Endothelial cell (in vitro differentiated cells): Measurements from ENCODE around the gene ANTKMT. TPM values are rescaled to one million over a fixed set of nuclear protein-coding genes. Genes with fewer than 3 reads are reported as not detected.

Experiments used
- DNase-seq: peaks from one replicate; pipeline ENCODE4 v3.0.0; 2021; ENCODE audit warnings: low spot score
- H3K27ac Mint-ChIP-seq: one replicate; pipeline ENCODE4 v1.8.0; 2021; ENCODE audit warnings: mixed read lengths, inconsistent platforms; ENCODE audit not compliant: unreplicated experiment
- H3K27me3 Mint-ChIP-seq: one replicate; pipeline ENCODE4 v1.8.0; 2021; ENCODE audit warnings: mild to moderate bottlenecking, moderate library complexity, mixed read lengths, inconsistent platforms; ENCODE audit not compliant: unreplicated experiment
- H3K36me3 Mint-ChIP-seq: one replicate; pipeline ENCODE4 v1.8.0; 2021; ENCODE audit warnings: mild to moderate bottlenecking, low read depth, mixed read lengths, inconsistent platforms; ENCODE audit not compliant: unreplicated experiment
- H3K4me1 Mint-ChIP-seq: one replicate; pipeline ENCODE4 v1.8.0; 2021; ENCODE audit warnings: mild to moderate bottlenecking, mixed read lengths, inconsistent platforms; ENCODE audit not compliant: unreplicated experiment
- H3K4me3 Mint-ChIP-seq: one replicate; pipeline ENCODE4 v1.8.0; 2021; ENCODE audit warnings: mild to moderate bottlenecking, mixed read lengths, inconsistent platforms; ENCODE audit not compliant: unreplicated experiment
- H3K9me3 Mint-ChIP-seq: one replicate; pipeline ENCODE4 v1.8.0; 2021; ENCODE audit warnings: mixed read lengths, inconsistent platforms; ENCODE audit not compliant: unreplicated experiment
- total RNA-seq: library from RNA; stranded (reverse); fragmentation: NEBNext Ultra II Directional; extraction: Animal tissue kit (Norgen Biotek cat#: 25700); gene quantifications from one replicate; pipeline ENCODE4 v1.2.1, GENCODE V29; 2021; ENCODE audit not compliant: unreplicated experiment
- TF ChIP-seq, protein P1 (sequence below): fragments of 200-600 bp; sonication (generic); IDR thresholded peaks from one replicate; pipeline ENCODE4 v1.5.0; 2021; ENCODE audit warnings: antibody characterized with exemption; ENCODE audit not compliant: unreplicated experiment

ANTKMT gene
- total RNA-seq, 1 donor from 2014 or later, result 11.1 TPM

- Mint-ChIP-seq H3K36me3 (no peaks in the 10 kb centered on the region), H3K4me3 (no peak overlapping the region)
- DNase-seq, result no peak
These were observed 26.6 kb upstream of the ANTKMT start for GRCh38 chr16:694187-694862.

DNA sequence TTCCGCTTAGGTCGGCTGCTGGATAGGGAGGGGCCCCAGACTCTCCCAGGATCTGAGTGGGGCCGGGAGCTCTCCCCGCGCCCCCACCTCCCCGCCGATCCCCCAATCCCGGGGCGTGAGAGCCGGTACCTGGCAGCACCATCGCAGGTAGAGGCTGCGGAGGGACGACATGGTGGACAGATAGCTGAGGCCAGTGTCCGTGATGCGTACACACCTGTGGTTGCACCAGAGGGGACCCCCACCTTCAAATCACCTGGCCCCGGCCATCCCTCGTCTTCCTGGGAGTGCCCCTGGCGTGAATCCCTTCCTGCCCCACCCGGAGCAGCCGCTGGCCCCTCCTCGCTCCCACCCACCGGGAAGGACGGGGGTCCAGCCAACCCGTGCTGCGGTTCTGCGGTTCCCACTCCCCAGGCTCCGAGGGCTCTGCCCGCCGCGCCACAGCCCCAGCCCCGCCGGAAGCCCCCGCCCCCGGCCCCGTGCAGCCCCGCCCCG is 26.0 kb upstream of the ANTKMT start:
- no peak for DNase-seq
- no peak overlapping the region for H3K4me3 Mint-ChIP-seq
- H3K4me1 Mint-ChIP-seq, result no peaks in the 10 kb centered on the region
- H3K27ac Mint-ChIP-seq, result no peak overlapping the region
- peaks cover 25% of the 10 kb centered on the region for H3K27me3 Mint-ChIP-seq
- H3K9me3 Mint-ChIP-seq, result no peaks in the 10 kb centered on the region
- TF ChIP-seq, protein P1, sequence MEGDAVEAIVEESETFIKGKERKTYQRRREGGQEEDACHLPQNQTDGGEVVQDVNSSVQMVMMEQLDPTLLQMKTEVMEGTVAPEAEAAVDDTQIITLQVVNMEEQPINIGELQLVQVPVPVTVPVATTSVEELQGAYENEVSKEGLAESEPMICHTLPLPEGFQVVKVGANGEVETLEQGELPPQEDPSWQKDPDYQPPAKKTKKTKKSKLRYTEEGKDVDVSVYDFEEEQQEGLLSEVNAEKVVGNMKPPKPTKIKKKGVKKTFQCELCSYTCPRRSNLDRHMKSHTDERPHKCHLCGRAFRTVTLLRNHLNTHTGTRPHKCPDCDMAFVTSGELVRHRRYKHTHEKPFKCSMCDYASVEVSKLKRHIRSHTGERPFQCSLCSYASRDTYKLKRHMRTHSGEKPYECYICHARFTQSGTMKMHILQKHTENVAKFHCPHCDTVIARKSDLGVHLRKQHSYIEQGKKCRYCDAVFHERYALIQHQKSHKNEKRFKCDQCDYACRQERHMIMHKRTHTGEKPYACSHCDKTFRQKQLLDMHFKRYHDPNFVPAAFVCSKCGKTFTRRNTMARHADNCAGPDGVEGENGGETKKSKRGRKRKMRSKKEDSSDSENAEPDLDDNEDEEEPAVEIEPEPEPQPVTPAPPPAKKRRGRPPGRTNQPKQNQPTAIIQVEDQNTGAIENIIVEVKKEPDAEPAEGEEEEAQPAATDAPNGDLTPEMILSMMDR, result no peak
- H3K36me3 Mint-ChIP-seq, result no peaks in the 10 kb centered on the region

More at GRCh38 chr16:694187-694862, 26.6 kb upstream of the ANTKMT start:
- H3K9me3 Mint-ChIP-seq, result no peaks in the 10 kb centered on the region
- TF ChIP-seq, protein P1, result no peak
- H3K4me1 Mint-ChIP-seq, result peaks cover 2% of the 10 kb centered on the region
- H3K27ac Mint-ChIP-seq, result no peak overlapping the region
- peaks cover 25% of the 10 kb centered on the region for H3K27me3 Mint-ChIP-seq

DNA sequence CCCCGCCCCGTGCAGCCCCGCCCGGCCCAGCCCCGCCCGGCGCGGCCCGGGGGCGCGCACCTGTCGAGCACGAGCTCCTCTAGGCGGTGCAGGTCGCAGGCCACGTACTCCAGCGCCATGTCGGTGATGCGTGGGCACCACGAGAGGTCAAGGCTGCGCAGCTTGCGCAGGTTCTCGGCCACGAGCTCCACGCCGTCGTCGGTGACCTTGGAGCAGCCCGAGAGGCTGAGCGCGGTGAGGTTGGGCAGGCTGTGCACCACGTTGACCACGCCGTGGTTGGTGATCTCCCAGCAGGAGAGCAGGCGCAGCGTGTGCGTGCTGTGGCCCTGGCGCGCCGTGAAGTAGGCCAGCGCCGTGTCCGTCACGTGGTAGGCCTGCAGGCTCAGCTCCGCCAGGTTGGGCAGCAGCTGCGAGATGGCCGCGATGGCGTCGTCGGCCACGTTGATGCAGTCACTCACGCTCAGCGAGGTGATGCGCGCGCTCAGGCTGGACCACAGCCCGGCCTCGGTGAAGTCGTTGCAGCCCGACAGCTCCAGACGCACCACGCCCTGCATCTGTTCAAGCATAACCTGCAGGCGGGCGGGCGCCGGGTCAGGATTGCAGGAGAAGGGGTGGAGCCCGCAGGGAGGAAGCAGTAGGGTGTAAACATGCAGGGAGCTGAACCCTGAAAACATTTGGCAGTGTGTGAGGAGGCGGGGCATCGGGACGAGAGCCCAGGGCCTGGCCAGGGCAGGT is 25.4 kb upstream of the ANTKMT start:
- Mint-ChIP-seq H3K4me3 (no peak overlapping the region), H3K27me3 (peaks cover 25% of the 10 kb centered on the region), H3K9me3 (no peaks in the 10 kb centered on the region), H3K36me3 (no peaks in the 10 kb centered on the region), H3K27ac (no peak overlapping the region), H3K4me1 (no peaks in the 10 kb centered on the region)
- TF ChIP-seq, protein P1, result no peak
- no peak for DNase-seq

GRCh38 chr16:698911-699671 is 21.9 kb upstream of the ANTKMT start:
- Mint-ChIP-seq H3K27me3 (peaks cover 26% of the 10 kb centered on the region), H3K4me3 (no peak overlapping the region), H3K36me3 (no peaks in the 10 kb centered on the region), H3K27ac (no peak overlapping the region), H3K4me1 (no peaks in the 10 kb centered on the region), H3K9me3 (no peaks in the 10 kb centered on the region)
- no peak for DNase-seq
- TF ChIP-seq, protein P1, result no peak
